HG03460 (cell line): ENCODE measurements around the gene BUD13.

Experiments used
- ATAC-seq: cut with Tn5 transposase; IDR thresholded peaks from one replicate; pipeline ENCODE4 v1.9.1; 2021; ENCODE audit not compliant: unreplicated experiment

The BUD13 gene

DNA sequence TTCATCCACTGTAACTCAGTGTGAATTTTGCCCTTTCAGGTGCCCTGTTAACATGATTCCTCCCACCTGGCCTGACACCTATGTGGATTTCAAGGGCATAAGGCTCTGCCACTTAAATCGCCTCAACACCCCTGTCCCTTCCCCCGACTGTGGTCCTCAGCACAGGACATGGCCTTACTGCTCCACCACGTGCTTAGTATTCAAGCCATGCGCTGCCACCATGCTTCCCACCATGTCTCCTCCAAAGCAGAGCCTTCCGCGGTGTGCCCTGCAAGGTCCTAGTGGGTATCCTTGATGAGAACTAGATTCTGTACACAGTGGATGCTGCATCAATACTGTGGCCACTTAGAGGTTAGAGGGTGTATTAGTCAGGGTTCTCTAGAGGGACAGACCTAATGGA, 51.9 kb downstream of the BUD13 start:
- no peak for ATAC-seq

GRCh38 chr11:116718955-116719501, 53.8 kb downstream of the BUD13 start:
- ATAC-seq, result no peak

DNA sequence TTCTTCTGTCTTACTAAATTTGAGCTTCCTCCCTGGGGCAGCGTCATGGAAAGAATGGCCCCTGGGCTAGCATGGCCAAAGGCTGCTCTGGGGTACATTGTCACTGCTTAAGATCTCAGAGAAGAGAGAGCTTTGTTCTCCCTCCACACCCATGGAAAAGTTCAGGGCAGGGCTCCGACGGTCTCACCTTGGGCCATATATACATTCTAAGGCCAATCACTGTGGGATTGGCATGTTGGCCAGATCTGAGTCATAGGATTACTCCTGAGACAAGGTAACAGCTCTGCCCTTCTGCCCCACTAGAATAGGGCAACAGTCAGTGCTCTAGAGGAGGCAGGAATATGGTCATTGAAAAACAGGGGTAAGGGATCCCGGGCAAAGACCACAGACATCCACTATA, 56.2 kb downstream of the BUD13 start:
- ATAC-seq, result no peak

DNA sequence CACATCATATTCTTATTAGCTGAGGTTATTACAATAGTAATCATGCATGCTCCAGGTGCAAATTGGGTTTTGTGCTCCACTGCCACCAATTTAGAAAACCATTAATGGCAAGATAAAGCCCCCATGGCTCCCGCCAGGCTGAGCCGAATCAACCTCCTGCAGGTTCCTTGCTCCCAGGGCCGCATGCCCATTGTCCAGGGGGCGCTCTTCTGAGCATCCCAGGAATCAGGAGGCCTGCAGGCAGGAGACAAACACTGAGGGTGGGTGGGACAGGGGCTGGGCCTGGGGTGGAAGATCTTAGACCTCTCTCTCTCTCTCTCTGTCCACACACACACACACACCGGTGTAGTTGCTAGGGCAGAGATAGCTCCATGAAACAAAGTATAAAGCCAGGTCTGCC, 57.4 kb downstream of the BUD13 start:
- ATAC-seq, result no peak

DNA sequence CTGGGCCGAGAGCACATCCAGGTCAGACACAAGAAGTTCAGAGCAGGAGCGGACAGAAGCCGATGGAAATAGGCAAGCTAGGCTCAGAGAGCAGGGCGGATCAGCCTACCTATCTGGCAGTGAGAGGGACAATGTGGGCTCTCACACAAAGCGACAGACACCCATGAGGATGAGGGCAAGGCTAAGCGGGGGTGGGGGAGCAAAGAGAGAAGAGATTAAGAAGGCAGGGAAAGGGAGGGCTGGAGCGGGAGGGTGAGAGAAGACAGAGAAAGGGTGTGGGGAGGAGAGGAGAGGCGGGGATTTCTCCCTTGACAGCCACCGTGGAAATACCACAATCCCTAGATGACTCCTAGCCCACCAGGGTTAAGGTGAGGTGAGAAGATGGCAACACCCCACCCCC, 57.9 kb downstream of the BUD13 start:
- no peak for ATAC-seq

- no peak for ATAC-seq
Measured at GRCh38 chr11:116712428-116712827, 60.4 kb downstream of the BUD13 start.

DNA sequence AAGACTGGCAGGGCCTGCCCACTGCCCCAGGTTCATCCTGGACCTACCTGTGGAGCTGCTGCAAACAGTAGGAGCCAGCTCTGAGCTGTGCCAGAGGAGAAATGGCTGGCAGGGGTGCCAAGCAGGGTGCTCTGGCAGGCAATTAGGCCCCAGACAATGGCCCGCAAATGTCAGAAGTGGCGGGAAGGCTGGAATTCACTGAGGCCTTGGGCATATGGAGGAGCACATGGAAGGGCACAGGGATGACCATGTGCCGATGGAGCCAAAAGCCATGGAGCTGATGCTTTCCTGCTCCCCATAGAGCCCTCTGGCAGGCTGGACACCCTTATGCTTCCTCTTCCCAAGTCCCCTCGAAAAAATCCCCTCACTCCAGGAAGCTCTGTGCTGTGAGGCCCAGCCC, 62.0 kb downstream of the BUD13 start:
- ATAC-seq, result no peak

- no peak for ATAC-seq
Measured at GRCh38 chr11:116710001-116710674, 62.6 kb downstream of the BUD13 start.

- ATAC-seq, result no peak
Measured at GRCh38 chr11:116707746-116708145, 65.0 kb downstream of the BUD13 start.

DNA sequence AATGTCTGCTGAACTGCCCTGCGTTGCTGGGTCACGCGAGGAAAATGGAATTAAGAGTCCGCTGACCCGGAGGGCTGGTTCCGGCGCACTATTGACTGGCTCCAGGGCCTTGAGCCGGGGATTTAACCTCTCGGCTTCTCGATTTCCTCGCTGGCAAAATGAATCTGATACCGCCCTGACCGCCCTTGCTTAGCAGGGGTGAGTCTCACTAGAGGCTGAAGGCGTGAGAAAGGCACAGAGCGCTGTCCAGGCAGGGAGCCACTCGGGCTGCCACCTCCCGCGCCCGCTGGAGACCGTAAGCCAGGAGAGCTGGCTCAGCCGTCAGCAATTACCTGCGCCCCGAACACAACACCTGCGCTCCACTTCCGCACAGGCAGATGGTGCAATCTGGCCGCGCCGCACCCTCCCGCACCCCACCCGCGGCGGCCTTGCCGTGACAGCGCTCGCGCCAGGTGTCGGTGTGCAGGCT, 65.6 kb downstream of the BUD13 start:
- no peak for ATAC-seq

- ATAC-seq, result no peak
Measured at GRCh38 chr11:116703421-116703820, 69.4 kb downstream of the BUD13 start.

DNA sequence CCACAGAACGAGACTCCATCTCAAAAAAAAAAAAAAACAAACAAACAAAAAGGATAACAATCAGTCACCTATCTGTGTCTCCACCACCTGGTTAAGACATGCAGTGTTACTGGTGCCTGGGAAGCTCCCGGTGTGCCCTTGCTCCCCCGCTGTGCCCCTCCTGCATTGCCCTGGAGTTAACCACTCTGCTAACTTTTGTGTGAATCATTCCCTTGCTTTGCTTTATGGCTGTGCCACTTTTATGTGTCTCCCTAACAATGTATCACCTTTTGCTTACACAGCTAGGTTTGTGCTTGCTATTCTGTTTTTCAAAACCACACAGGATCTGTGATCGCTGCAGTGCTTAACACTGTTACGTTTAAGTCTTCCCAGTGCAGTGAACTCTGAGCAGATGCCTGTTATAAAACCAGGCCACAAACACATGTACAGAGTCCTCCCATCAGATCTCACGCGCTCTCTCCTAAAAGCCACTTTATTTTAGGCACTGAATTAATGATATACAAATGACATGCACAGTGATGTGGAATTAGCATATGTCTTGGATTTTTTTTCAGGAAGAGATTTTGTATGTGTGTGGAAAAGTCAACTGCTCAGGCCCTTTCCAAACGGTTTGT, 69.9 kb downstream of the BUD13 start:
- ATAC-seq, result no peak

- ATAC-seq, result no peak
Measured at GRCh38 chr11:116701876-116702275, 70.9 kb downstream of the BUD13 start.

GRCh38 chr11:116701297-116701801, 71.4 kb downstream of the BUD13 start:
- no peak for ATAC-seq

DNA sequence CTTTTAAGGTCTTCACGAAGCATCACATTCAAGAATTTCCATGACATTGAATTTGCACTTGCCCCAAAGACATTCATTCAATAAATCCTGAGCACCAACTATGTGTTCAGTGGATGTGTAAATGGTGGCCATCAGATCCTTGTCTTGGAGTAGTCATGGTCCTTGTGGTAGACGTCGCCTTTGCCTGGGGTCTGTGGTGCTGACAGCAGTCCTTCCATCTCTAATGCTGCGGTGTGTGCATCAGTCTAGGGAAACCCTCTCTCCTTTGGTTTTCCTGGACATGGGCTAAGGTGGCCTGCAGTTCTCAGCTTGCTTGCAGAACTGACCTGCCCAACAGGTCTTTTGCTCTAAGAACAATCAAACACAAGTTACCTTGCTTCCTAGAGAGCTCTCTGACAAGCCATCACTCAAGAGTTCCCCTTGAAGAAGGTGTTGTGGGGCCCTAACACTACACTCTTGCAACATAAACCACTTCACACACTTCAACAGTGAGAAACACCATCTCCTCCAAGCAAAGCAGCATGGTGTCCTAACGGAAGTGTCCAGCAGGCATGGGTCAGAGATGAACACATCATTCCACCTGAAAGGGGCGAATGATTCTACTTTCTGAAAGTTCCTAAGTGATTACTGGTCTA, 72.1 kb downstream of the BUD13 start:
- ATAC-seq, result no peak
